Thyroid gland (tissue), 4 donors: ENCODE results near the gene WDR37. TPM values are rescaled to one million over a fixed set of nuclear protein-coding genes. Genes with fewer than 3 reads are reported as not detected.

ENCODE experiments used
- DNase-seq, 2 donors: peaks; one replicate each; pipeline ENCODE4 v3.0.0-alpha.2; 2019
- H3K27ac ChIP-seq, 3 donors: fragments of 200-600 bp; sonication (generic); 1 replicate in 2 of 3; 2 replicates in 1 of 3; pipeline ENCODE4 v1.5.1; 2016 to 2019; ENCODE audit warnings: mild to moderate bottlenecking in 1 of 3, moderate library complexity in 1 of 3
- H3K27me3 ChIP-seq: fragments of 200-600 bp; sonication (generic); one replicate; pipeline ENCODE4 v1.5.1; 2019
- H3K36me3 ChIP-seq, 2 donors: fragments of 200-600 bp; sonication (generic); one replicate each; pipeline ENCODE4 v1.5.1; 2016 to 2019
- H3K4me1 ChIP-seq, 2 donors: fragments of 200-600 bp; sonication (generic); one replicate each; pipeline ENCODE4 v1.5.1; 2017 to 2019
- H3K4me3 ChIP-seq, 3 donors: fragments of 200-600 bp; sonication (generic); replicated peaks in 1 of 3; 1 replicate in 2 of 3; 2 replicates in 1 of 3; pipeline ENCODE4 v1.5.1; 2016; ENCODE audit warnings: mild to moderate bottlenecking in 1 of 3
- H3K9me3 ChIP-seq: fragments of 200-600 bp; sonication (generic); one replicate; pipeline ENCODE4 v1.5.1; 2017
- CTCF ChIP-seq, 6 experiments: fragments of 200-600 bp in 3 of 6; fragments of 450-650 bp in 3 of 6; sonication (generic) in 3 of 6; IDR thresholded peaks; one replicate each; pipeline ENCODE4 v1.5.1; 2016 to 2019; ENCODE audit warnings: antibody characterized with exemption in 6 of 6, mild to moderate bottlenecking in 2 of 6, inconsistent platforms in 1 of 6, moderate library complexity in 1 of 6
- POLR2A ChIP-seq, 2 donors: fragments of 450-650 bp; IDR thresholded peaks; one replicate each; pipeline ENCODE4 v1.6.1; 2017; ENCODE audit warnings: antibody characterized with exemption in 2 of 2, mild to moderate bottlenecking in 2 of 2, moderate library complexity in 1 of 2
- WGBS, 2 donors: methylation state at CpG; one replicate each; pipeline ENCODE4 v1.1.5; 2017; 5-methylcytosine and 5-hydroxymethylcytosine counted together
- intact Hi-C: fragments of 100-400 bp; cut with DNase I; formaldehyde crosslinking; loops from one replicate; pipeline ENCODE4 v1.15.1; 2023
- total RNA-seq, 4 donors: library from RNA; depleted of rRNA; stranded (reverse); fragments of >200 nt; gene quantifications; one replicate each; pipeline ENCODE4 v1.2.3, GENCODE V29; 2016

Gene WDR37
- total RNA-seq, 4 donors from 2014 or later, result 15.2 to 26.3 (median 16.4) TPM

- H3K27ac ChIP-seq, result no peak overlapping the region
- H3K4me3 ChIP-seq, result no peak overlapping the region
- 94 to 98% methylated on average over 12 of the region's 12 CpGs for WGBS, 2 donors
- TF ChIP-seq POLR2A (IDR thresholded peaks at IDR 0.05), result no peak
- TF ChIP-seq CTCF (IDR thresholded peaks at IDR 0.05), result no peak
- H3K27me3 ChIP-seq, result no peaks in the 10 kb centered on the region
- peaks cover 18 to 31% of the 10 kb centered on the region in 2 donors for H3K36me3 ChIP-seq
- H3K9me3 ChIP-seq, result no peaks in the 10 kb centered on the region
- intact Hi-C loops, result no loop called here
- no peak for DNase-seq
- H3K4me1 ChIP-seq, result peaks cover 0 to 6% of the 10 kb centered on the region in 2 donors
Measured at GRCh38 chr10:1123972-1124371, 67.8 kb downstream of the WDR37 start.

GRCh38 chr10:1124796-1125195 lies 68.6 kb downstream of the WDR37 start:
- no peak overlapping the region for H3K27ac ChIP-seq
- H3K4me1 ChIP-seq, result peaks cover 0 to 6% of the 10 kb centered on the region in 2 donors
- DNase-seq, result no peak
- intact Hi-C loops, result no loop called here
- H3K4me3 ChIP-seq, result no peak overlapping the region
- TF ChIP-seq CTCF (IDR thresholded peaks at IDR 0.05) (no peak), POLR2A (IDR thresholded peaks at IDR 0.05) (no peak)
- H3K27me3 ChIP-seq, result no peaks in the 10 kb centered on the region
- H3K36me3 ChIP-seq, result peaks cover 26 to 33% of the 10 kb centered on the region in 2 donors
- no peaks in the 10 kb centered on the region for H3K9me3 ChIP-seq
- 96 to 97% methylated on average over 11 of the region's 11 CpGs for WGBS, 2 donors

DNA sequence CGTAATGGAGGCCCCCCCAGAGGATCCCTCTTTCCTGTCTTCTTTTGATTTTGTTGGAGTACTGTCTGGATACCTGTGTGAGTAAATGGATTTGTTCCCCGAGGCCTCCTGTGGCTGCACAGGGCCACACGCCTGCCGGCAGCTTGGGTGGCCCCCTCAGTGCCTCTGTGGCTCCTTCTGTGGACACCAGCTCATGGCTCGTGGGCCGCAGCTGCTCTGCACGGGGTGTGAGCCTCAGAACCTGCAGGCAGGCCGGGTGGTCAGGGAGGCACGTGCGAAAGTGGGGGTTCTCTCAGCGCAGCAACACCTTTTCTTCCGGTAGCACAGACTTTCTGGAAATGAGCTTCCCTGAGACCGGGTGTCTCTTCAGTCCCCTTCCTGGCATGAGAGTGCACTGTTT lies 70.3 kb downstream of the WDR37 start:
- DNase-seq, result no peak
- intact Hi-C loops, result no loop called here
- 94 to 96% methylated on average over 13 of the region's 13 CpGs for WGBS, 2 donors
- Histone ChIP-seq H3K4me3 (no peak overlapping the region), H3K27ac (no peak overlapping the region), H3K4me1 (peaks cover 0 to 2% of the 10 kb centered on the region in 2 donors), H3K27me3 (no peaks in the 10 kb centered on the region), H3K36me3 (peaks cover 42 to 50% of the 10 kb centered on the region in 2 donors), H3K9me3 (no peaks in the 10 kb centered on the region)
- TF ChIP-seq POLR2A (IDR thresholded peaks at IDR 0.05) (no peak), CTCF (IDR thresholded peaks at IDR 0.05) (no peak)

DNA sequence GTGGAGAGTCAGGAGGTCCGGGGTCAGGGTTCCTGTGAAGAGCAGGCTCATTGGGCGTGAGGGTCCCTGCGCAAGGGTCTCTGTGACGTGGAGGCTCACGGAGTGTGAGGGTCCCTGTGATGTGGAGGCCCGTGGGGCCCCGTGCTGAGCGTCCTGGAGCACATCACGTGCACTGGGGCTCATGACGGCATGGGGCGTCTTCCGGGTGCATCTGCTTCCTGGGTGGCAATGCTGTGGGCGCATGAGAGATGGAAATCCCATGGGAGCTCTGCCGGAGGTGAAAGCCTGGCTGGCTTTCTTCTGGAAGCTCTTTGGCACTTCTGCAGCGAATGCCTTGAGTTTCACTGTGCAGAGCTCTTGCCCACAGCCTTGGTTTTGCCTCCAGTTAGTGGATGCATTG lies 71.4 kb downstream of the WDR37 start:
- 90 to 93% methylated on average over 14 to 15 of the region's 15 CpGs for WGBS, 2 donors
- no peaks in the 10 kb centered on the region for H3K4me1 ChIP-seq
- no peak for DNase-seq
- peaks cover 42 to 50% of the 10 kb centered on the region in 2 donors for H3K36me3 ChIP-seq
- no peaks in the 10 kb centered on the region for H3K9me3 ChIP-seq
- intact Hi-C loops, result no loop called here
- H3K4me3 ChIP-seq, result no peak overlapping the region
- H3K27ac ChIP-seq, result no peak overlapping the region
- TF ChIP-seq POLR2A (IDR thresholded peaks at IDR 0.05), result no peak
- TF ChIP-seq CTCF (IDR thresholded peaks at IDR 0.05), result no peak
- H3K27me3 ChIP-seq, result no peaks in the 10 kb centered on the region

- no peaks in the 10 kb centered on the region for H3K27me3 ChIP-seq
- peaks cover 42 to 50% of the 10 kb centered on the region in 2 donors for H3K36me3 ChIP-seq
- TF ChIP-seq POLR2A (IDR thresholded peaks at IDR 0.05) (no peak), CTCF (IDR thresholded peaks at IDR 0.05) (no peak)
- no peaks in the 10 kb centered on the region for H3K9me3 ChIP-seq
- H3K27ac ChIP-seq, result no peak overlapping the region
- no peak overlapping the region for H3K4me3 ChIP-seq
- no peaks in the 10 kb centered on the region for H3K4me1 ChIP-seq
- WGBS, 2 donors, result 87 to 92% methylated on average over 2 of the region's 2 CpGs
- intact Hi-C loops, result no loop called here
- DNase-seq, result no peak
Measured at GRCh38 chr10:1128115-1128514, 71.9 kb downstream of the WDR37 start.
